Peyer's patch (tissue), 4 donors: ENCODE measurements around the gene SPSB2.

ENCODE experiments used
- POLR2A ChIP-seq, 2 donors: fragments of 450-650 bp; IDR thresholded peaks; one replicate each; pipeline ENCODE4 v1.5.1; 2017; ENCODE audit warnings: antibody characterized with exemption in 2 of 2, mild to moderate bottlenecking in 2 of 2, moderate library complexity in 2 of 2
- TF ChIP-seq, protein P1 (sequence below), 6 experiments: fragments of 450-650 bp in 4 of 6; fragments of 200-600 bp in 2 of 6; sonication (generic) in 1 of 6; IDR thresholded peaks; one replicate each; pipeline ENCODE4 v1.5.1; 2017 to 2019; ENCODE audit warnings: antibody characterized with exemption in 6 of 6, mild to moderate bottlenecking in 3 of 6, moderate library complexity in 1 of 6

DNA sequence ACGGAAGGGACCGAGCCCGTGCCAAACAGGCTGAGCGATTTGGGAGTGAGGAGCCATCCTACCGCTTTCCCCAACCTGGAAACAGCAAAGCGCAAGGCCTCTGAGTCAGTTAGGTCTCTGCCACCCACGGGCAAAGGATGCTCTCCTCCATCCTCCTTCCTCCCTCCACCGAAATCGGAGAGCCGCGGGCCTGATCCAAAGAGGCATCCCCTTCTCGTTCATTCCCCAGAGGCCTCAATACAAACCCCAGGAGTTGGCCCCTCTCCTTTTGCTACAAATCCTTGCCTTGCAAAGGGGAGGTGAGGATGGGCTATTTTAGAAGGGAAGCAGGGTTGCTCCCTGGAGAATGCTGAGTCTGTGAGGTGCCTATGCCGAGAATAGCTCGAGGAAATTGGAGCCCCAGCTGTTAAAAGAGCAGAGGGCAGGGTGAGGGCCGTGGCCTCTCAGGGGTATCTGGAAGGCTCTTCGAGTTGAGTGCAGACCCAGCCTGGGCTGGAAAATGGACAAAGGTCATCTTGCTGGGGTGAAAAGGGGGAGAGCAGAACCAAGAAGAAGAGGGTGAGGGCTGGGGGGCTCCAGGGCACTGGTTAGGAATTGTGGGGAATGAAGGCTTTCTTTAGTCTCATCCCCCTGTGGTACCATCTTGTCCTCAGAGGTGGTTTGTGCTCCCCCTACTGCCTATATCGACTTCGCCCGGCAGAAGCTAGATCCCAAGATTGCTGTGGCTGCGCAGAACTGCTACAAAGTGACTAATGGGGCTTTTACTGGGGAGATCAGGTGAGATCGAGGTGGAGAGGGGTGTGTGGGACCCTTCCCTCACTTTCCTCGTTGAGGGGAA lies 4.7 kb downstream of the SPSB2 start:
- no peak for TF ChIP-seq POLR2A (IDR thresholded peaks at IDR 0.05)
- TF ChIP-seq, protein P1, sequence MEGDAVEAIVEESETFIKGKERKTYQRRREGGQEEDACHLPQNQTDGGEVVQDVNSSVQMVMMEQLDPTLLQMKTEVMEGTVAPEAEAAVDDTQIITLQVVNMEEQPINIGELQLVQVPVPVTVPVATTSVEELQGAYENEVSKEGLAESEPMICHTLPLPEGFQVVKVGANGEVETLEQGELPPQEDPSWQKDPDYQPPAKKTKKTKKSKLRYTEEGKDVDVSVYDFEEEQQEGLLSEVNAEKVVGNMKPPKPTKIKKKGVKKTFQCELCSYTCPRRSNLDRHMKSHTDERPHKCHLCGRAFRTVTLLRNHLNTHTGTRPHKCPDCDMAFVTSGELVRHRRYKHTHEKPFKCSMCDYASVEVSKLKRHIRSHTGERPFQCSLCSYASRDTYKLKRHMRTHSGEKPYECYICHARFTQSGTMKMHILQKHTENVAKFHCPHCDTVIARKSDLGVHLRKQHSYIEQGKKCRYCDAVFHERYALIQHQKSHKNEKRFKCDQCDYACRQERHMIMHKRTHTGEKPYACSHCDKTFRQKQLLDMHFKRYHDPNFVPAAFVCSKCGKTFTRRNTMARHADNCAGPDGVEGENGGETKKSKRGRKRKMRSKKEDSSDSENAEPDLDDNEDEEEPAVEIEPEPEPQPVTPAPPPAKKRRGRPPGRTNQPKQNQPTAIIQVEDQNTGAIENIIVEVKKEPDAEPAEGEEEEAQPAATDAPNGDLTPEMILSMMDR (IDR thresholded peaks at IDR 0.05): no peak
